CD14-positive monocyte (primary cell): ENCODE results near the gene DLGAP1. TPM values are rescaled to one million over a fixed set of nuclear protein-coding genes. Genes with fewer than 3 reads are reported as not detected.

Experiments used
- DNase-seq, 3 donors: peaks; one replicate each; pipeline ENCODE4 v3.0.0-alpha.2; 2011 to 2022
- H2AFZ ChIP-seq: 2 replicates; pipeline ENCODE4 v1.6.0; 2012; ENCODE audit warnings: mild to moderate bottlenecking, low read depth, low read length, inconsistent platforms; ENCODE audit not compliant: insufficient read depth, poor library complexity, severe bottlenecking
- H3K27ac ChIP-seq, 2 donors: 1 replicate in 1 of 2; 2 replicates in 1 of 2; pipeline ENCODE4 v1.5.1; 2012 to 2013; ENCODE audit warnings: low read length in 2 of 2, control low read depth in 1 of 2, inconsistent platforms in 1 of 2, low read depth in 1 of 2, mild to moderate bottlenecking in 1 of 2
- H3K27me3 ChIP-seq, 2 donors: one replicate each; pipeline versions ENCODE4 v1.6.0 to v1.6.1; 2011 to 2013; ENCODE audit warnings: low read length in 2 of 2; ENCODE audit not compliant: control insufficient read depth in 2 of 2, insufficient read depth in 2 of 2
- H3K36me3 ChIP-seq, 2 donors: replicated peaks in 1 of 2; 1 replicate in 1 of 2; 2 replicates in 1 of 2; pipeline versions ENCODE4 v1.5.1 to v1.6.1; 2012 to 2013; ENCODE audit warnings: low read length in 2 of 2, control low read depth in 1 of 2, inconsistent platforms in 1 of 2, mild to moderate bottlenecking in 1 of 2; ENCODE audit not compliant: insufficient read depth in 2 of 2, control insufficient read depth in 1 of 2
- H3K4me1 ChIP-seq, 2 donors: 1 replicate in 1 of 2; 2 replicates in 1 of 2; pipeline versions ENCODE4 v1.5.1 to v1.6.1; 2012 to 2013; ENCODE audit warnings: low read length in 2 of 2, control low read depth in 1 of 2, inconsistent platforms in 1 of 2, mild to moderate bottlenecking in 1 of 2, moderate library complexity in 1 of 2; ENCODE audit not compliant: insufficient read depth in 2 of 2, control insufficient read depth in 1 of 2
- H3K4me2 ChIP-seq: replicated peaks from 2 replicates; pipeline ENCODE3; 2012; ENCODE audit warnings: low read length, moderate library complexity, mild to moderate bottlenecking; ENCODE audit not compliant: poor library complexity, severe bottlenecking; ENCODE audit errors: extremely low read depth
- H3K4me3 ChIP-seq, 3 experiments: fragments of 200-600 bp in 1 of 3; sonication (generic) in 1 of 3; replicated peaks in 1 of 3; 1 replicate in 2 of 3; 2 replicates in 1 of 3; pipeline ENCODE4 v1.5.1; 2011 to 2013; ENCODE audit warnings: low read length in 3 of 3, mild to moderate bottlenecking in 3 of 3, control low read depth in 2 of 3, low read depth in 2 of 3, inconsistent platforms in 1 of 3, moderate library complexity in 1 of 3
- H3K79me2 ChIP-seq: 2 replicates; pipeline ENCODE4 v1.6.0; 2012; ENCODE audit warnings: mild to moderate bottlenecking, control low read depth, inconsistent platforms, low read length, moderate library complexity; ENCODE audit not compliant: insufficient read depth
- H3K9ac ChIP-seq: 2 replicates; pipeline ENCODE4 v1.6.0; 2017; ENCODE audit warnings: low read length, mild to moderate bottlenecking; ENCODE audit not compliant: insufficient read depth, poor library complexity, severe bottlenecking
- H3K9me3 ChIP-seq, 2 donors: replicated peaks in 1 of 2; 1 replicate in 1 of 2; 2 replicates in 1 of 2; pipeline versions ENCODE4 v1.5.1 to v1.6.1; 2012 to 2013; ENCODE audit warnings: low read length in 2 of 2, control low read depth in 1 of 2; ENCODE audit not compliant: control insufficient read depth in 1 of 2, insufficient read depth in 1 of 2
- H4K20me1 ChIP-seq: 2 replicates; pipeline ENCODE4 v1.6.0; 2012; ENCODE audit warnings: mild to moderate bottlenecking, low read length, control low read depth, moderate library complexity; ENCODE audit not compliant: insufficient read depth
- H3K27ac Mint-ChIP-seq, 7 donors: one replicate each; pipeline ENCODE4 v1.8.0; 2020; ENCODE audit warnings: mild to moderate bottlenecking in 7 of 7, mixed read lengths in 7 of 7, moderate library complexity in 6 of 7, inconsistent platforms in 2 of 7
- H3K27me3 Mint-ChIP-seq, 3 donors: one replicate each; pipeline ENCODE4 v1.8.0; 2021 to 2022; ENCODE audit warnings: low read depth in 3 of 3, mild to moderate bottlenecking in 3 of 3, mixed read lengths in 3 of 3, moderate library complexity in 3 of 3, inconsistent platforms in 1 of 3
- H3K36me3 Mint-ChIP-seq, 2 donors: one replicate each; pipeline ENCODE4 v1.8.0; 2020; ENCODE audit warnings: mixed read lengths in 2 of 2, inconsistent platforms in 1 of 2, mild to moderate bottlenecking in 1 of 2
- H3K4me1 Mint-ChIP-seq: one replicate; pipeline ENCODE4 v1.8.0; 2020; ENCODE audit warnings: mild to moderate bottlenecking, mixed read lengths
- H3K4me3 Mint-ChIP-seq, 2 donors: one replicate each; pipeline ENCODE4 v1.8.0; 2020; ENCODE audit warnings: mild to moderate bottlenecking in 2 of 2, mixed read lengths in 2 of 2, moderate library complexity in 1 of 2
- H3K9me3 Mint-ChIP-seq, 7 donors: one replicate each; pipeline ENCODE4 v1.8.0; 2020 to 2022; ENCODE audit warnings: mixed read lengths in 7 of 7, mild to moderate bottlenecking in 6 of 7, moderate library complexity in 6 of 7, inconsistent platforms in 2 of 7
- CTCF ChIP-seq: fragments of 200-600 bp; IDR thresholded peaks from one replicate; pipeline ENCODE4 v1.8.0; 2022; ENCODE audit warnings: antibody characterized with exemption, mild to moderate bottlenecking
- WGBS: methylation state at CpG from one replicate; pipeline ENCODE4 v1.1.5; 2013; ENCODE audit warnings: missing lambda C conversion rate; ENCODE audit not compliant: insufficient coverage; 5-methylcytosine and 5-hydroxymethylcytosine counted together
- intact Hi-C, 2 donors: fragments of 100-400 bp; cut with micrococcal nuclease; formaldehyde crosslinking; loops; one replicate each; pipeline versions ENCODE4 v1.15.0 to v1.15.1; 2023
- polyA plus RNA-seq, 3 donors: library from polyadenylated mRNA; depleted of rRNA in 1 of 3; unstranded in 2 of 3; stranded (reverse) in 1 of 3; fragments of 300-500 nt in 2 of 3; fragments of >200 nt in 1 of 3; fragmentation: Illumina TruSeq in 2 of 3; gene quantifications; 1 replicate in 2 of 3; 2 replicates in 1 of 3; pipeline ENCODE4 v1.2.3, GENCODE V29; 2012 to 2021

DLGAP1 gene
- polyA plus RNA-seq, 3 donors = 0.09 to 0.42 TPM; not detected in 1

GRCh38 chr18:3715231-3716080, 739.7 kb downstream of the DLGAP1 start:
- Mint-ChIP-seq H3K4me1 (peaks cover 52% of the 10 kb centered on the region), H3K36me3 (no peaks in the 10 kb centered on the region), H3K4me3 (no peak overlapping the region), H3K27ac (peak overlapping the region in 2 of 7 donors; percentile 52 to 54), H3K9me3 (peaks cover 0 to 3% (median 0%) of the 10 kb centered on the region in 7 donors), H3K27me3 (peaks cover 0 to 5% (median 2%) of the 10 kb centered on the region in 3 donors)
- intact Hi-C loops = loop anchor here in 1 of 2 donors (5.0 kb wide), 1 partner anchor 37 kb away; no protein-coding TSS in a partner anchor
- H3K4me1 ChIP-seq = peaks cover 40 to 66% of the 10 kb centered on the region in 2 donors
- no peaks in the 10 kb centered on the region for H3K79me2 ChIP-seq
- no peak for DNase-seq
- H3K27ac ChIP-seq = no peak overlapping the region
- H3K4me2 ChIP-seq = no peak overlapping the region
- H2AFZ ChIP-seq = no peak overlapping the region
- no peaks in the 10 kb centered on the region for H3K27me3 ChIP-seq
- TF ChIP-seq CTCF = no peak
- no peaks in the 10 kb centered on the region for H4K20me1 ChIP-seq
- H3K36me3 ChIP-seq = no peaks in the 10 kb centered on the region
- WGBS = 80% methylated on average over 1 of the region's 5 CpGs
- no peak overlapping the region for H3K9ac ChIP-seq
- no peaks in the 10 kb centered on the region for H3K9me3 ChIP-seq
- H3K4me3 ChIP-seq = no peak overlapping the region

GRCh38 chr18:3713708-3714107, 741.4 kb downstream of the DLGAP1 start:
- H3K4me3 Mint-ChIP-seq = no peak overlapping the region
- no peak overlapping the region for H3K4me3 ChIP-seq
- no peaks in the 10 kb centered on the region for H3K36me3 Mint-ChIP-seq
- no peaks in the 10 kb centered on the region for H4K20me1 ChIP-seq
- no peaks in the 10 kb centered on the region for H3K36me3 ChIP-seq
- TF ChIP-seq CTCF = no peak
- H3K4me2 ChIP-seq = no peak overlapping the region
- DNase-seq = no peak
- no peak overlapping the region for H3K9ac ChIP-seq
- H3K27me3 Mint-ChIP-seq = peaks cover 0 to 3% (median 2%) of the 10 kb centered on the region in 3 donors
- no peak overlapping the region for H3K27ac Mint-ChIP-seq
- H3K27me3 ChIP-seq = no peaks in the 10 kb centered on the region
- WGBS = 90% methylated on average over 2 of the region's 8 CpGs
- intact Hi-C loops = loop anchor here in 1 of 2 donors (5.0 kb wide), 1 partner anchor 34 kb away; no protein-coding TSS in a partner anchor
- H3K9me3 Mint-ChIP-seq = peaks cover 0 to 3% (median 0%) of the 10 kb centered on the region in 7 donors
- no peaks in the 10 kb centered on the region for H3K9me3 ChIP-seq
- H3K4me1 ChIP-seq = peaks cover 49 to 72% of the 10 kb centered on the region in 2 donors
- H2AFZ ChIP-seq = no peak overlapping the region
- peaks cover 62% of the 10 kb centered on the region for H3K4me1 Mint-ChIP-seq
- no peaks in the 10 kb centered on the region for H3K79me2 ChIP-seq
- H3K27ac ChIP-seq = no peak overlapping the region
